IPS-11a (cell line): Measurements from ENCODE around the gene PGF.

ENCODE experiments used
- H3K4me3 ChIP-seq: one replicate; pipeline ENCODE4 v1.5.1; 2013; ENCODE audit warnings: low read depth, low read length, control low read depth

Gene PGF

GRCh38 chr14:74921053-74921620 lies 34.3 kb downstream of the PGF start:
- no peak overlapping the region for H3K4me3 ChIP-seq

- H3K4me3 ChIP-seq: no peak overlapping the region
Measured at GRCh38 chr14:74920281-74920680, 35.1 kb downstream of the PGF start.

GRCh38 chr14:74919421-74920165 lies 35.8 kb downstream of the PGF start:
- H3K4me3 ChIP-seq: no peak overlapping the region

- H3K4me3 ChIP-seq: no peak overlapping the region
Measured at GRCh38 chr14:74918380-74918779, 37.0 kb downstream of the PGF start.

GRCh38 chr14:74917646-74918081 lies 37.7 kb downstream of the PGF start:
- H3K4me3 ChIP-seq: no peak overlapping the region

GRCh38 chr14:74917178-74917543 lies 38.2 kb downstream of the PGF start:
- H3K4me3 ChIP-seq: no peak overlapping the region

- H3K4me3 ChIP-seq: no peak overlapping the region
Measured at GRCh38 chr14:74915826-74916225, 39.6 kb downstream of the PGF start.

GRCh38 chr14:74915426-74915825 lies 40.0 kb downstream of the PGF start:
- H3K4me3 ChIP-seq: no peak overlapping the region

- no peak overlapping the region for H3K4me3 ChIP-seq
Measured at GRCh38 chr14:74913986-74914573, 41.3 kb downstream of the PGF start.

- no peak overlapping the region for H3K4me3 ChIP-seq
Measured at GRCh38 chr14:74913393-74913910, 41.9 kb downstream of the PGF start.

GRCh38 chr14:74912801-74913200 lies 42.6 kb downstream of the PGF start:
- no peak overlapping the region for H3K4me3 ChIP-seq

GRCh38 chr14:74912111-74912510 lies 43.3 kb downstream of the PGF start:
- no peak overlapping the region for H3K4me3 ChIP-seq

GRCh38 chr14:74911704-74912103 lies 43.7 kb downstream of the PGF start:
- H3K4me3 ChIP-seq: no peak overlapping the region

- no peak overlapping the region for H3K4me3 ChIP-seq
Measured at GRCh38 chr14:74911221-74911620, 44.2 kb downstream of the PGF start.

- H3K4me3 ChIP-seq: no peak overlapping the region
Measured at GRCh38 chr14:74910556-74910955, 44.8 kb downstream of the PGF start.

- no peak overlapping the region for H3K4me3 ChIP-seq
Measured at GRCh38 chr14:74909911-74910310, 45.5 kb downstream of the PGF start.

- no peak overlapping the region for H3K4me3 ChIP-seq
Measured at GRCh38 chr14:74909501-74909900, 45.9 kb downstream of the PGF start.

GRCh38 chr14:74908861-74909341 lies 46.5 kb downstream of the PGF start:
- no peak overlapping the region for H3K4me3 ChIP-seq

- H3K4me3 ChIP-seq: no peak overlapping the region
Measured at GRCh38 chr14:74907744-74908143, 47.7 kb downstream of the PGF start.

GRCh38 chr14:74906925-74907521 lies 48.4 kb downstream of the PGF start:
- no peak overlapping the region for H3K4me3 ChIP-seq

- no peak overlapping the region for H3K4me3 ChIP-seq
Measured at GRCh38 chr14:74905595-74906142, 49.7 kb downstream of the PGF start.
